GM19455 (cell line): Measurements from ENCODE around the gene STX16.
"Not testable (repeated sequence)": the region's sequence is repeated elsewhere in the genome, so short reads cannot be mapped to it uniquely, and the experiment has no call there.

Source experiments
- ATAC-seq: cut with Tn5 transposase; IDR thresholded peaks from one replicate; pipeline ENCODE4 v1.9.1; 2021; ENCODE audit not compliant: unreplicated experiment

Gene STX16

DNA sequence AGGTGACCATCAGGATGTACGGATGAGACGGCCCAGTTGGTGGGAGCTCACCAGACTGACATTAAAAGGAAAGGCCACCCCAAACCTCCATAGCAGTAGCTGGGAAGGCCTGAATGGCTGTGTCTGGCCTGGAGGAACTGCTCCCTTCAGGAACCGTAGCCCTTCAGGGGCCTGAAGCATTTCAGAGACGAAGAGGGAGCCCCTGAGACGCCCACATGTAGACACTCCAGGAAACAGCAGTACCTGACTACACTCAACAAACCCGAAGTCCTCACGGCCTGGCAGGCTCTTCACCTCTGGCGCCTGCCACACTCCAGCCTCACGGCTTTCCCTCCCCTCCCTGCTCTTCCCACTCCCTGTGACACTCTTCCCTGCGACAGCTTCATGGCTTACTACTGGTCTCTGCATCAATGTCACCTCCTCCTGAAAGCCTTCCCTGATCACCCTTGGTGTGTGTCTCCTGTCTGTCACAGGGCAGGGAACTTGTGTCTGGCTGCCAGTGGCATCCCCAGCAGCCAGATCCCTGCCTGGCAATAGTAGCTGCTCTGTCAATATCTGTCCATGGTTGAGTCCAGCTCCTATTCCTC lies 14.6 kb upstream of the STX16 start:
- ATAC-seq: no peak

DNA sequence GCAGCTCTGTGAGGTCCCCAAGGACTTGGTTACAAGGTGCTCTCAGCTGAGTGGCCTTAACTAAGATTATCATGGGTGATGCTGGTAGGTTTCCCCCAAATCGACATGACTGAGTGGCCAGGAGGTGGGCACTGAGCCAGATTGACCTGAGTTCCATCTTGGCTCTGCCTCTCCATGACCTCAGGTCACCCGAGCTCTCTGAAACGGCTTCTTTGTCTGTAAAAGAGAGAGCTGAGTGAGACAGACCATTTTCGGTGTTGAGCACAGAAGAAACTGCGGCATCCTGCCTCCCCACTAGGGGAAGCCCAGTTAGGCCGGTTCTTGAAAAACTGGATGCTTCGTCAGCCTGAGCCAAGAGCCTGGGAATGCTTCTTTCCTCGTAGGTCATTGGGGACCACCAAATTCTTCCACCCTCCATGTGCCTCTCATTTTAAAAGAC lies 14.1 kb upstream of the STX16 start:
- ATAC-seq: no peak

DNA sequence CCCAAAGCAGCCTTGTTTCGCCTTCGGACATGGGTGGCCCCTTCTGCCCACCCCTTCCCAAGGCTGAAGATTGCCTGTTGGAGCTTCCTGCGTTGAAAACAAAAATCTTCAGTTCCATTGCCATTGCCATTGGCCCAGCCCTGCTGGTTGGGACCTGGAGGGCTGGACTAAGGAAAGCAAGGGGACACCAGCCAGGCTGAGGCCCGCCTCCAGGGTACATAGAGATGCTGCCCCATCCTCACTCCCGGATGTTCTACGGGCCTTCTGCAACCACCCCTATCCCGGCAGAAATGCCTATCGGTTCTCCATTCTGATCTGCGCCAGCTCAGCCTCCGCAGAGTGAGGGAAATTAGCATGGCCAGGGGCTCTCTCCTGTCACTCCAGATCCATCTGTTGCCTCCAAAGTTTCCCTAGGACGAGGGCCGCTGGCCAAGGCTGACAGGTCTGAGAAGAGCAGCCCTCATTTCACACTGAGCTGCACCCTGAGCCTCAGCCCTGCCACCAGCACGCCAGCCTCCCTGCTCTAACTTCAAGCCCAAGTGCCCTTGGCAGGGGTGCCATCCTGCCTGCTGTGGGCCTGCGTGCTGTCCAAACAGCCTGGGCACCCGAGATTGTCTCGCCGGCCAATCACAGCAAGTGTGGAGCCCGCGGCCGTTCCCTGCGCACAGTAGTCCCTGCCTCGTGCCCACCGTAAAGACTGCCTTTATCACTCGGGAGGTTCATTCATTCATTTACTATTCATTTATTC lies 13.4 kb upstream of the STX16 start:
- no peak for ATAC-seq

DNA sequence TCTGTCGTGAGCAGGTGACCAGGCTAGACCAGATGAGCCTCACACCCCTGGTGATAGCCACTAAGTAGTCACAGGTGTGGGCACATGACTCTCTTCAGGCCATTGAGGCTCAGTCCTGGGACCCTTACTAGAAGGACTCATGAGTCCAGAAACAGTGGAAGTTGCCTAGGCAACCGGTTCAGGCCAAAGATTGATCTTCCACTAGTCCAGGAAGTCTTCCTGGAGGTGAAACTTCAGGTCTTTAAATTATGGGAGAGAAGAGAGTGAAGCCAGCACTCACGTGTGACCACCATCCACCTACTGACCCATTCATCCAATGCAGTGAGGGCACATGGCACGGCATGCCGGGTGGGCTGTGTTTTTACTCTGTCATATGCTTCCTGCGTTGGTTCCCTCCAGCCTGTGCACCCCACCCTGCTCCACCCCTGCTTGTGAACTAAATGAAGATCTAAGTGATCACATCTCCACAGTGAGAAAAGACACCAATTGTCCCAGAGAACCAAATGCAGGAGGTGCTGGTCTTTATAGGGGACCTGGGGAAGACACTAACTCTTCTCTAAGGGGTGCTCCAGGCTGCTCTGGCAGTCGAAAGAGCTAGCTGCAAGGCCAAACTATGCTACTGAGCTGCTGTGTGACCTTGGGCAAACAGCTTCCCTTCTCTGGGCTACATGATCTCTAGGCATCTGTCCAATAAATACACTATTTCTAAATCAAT lies 12.5 kb upstream of the STX16 start:
- no peak for ATAC-seq

DNA sequence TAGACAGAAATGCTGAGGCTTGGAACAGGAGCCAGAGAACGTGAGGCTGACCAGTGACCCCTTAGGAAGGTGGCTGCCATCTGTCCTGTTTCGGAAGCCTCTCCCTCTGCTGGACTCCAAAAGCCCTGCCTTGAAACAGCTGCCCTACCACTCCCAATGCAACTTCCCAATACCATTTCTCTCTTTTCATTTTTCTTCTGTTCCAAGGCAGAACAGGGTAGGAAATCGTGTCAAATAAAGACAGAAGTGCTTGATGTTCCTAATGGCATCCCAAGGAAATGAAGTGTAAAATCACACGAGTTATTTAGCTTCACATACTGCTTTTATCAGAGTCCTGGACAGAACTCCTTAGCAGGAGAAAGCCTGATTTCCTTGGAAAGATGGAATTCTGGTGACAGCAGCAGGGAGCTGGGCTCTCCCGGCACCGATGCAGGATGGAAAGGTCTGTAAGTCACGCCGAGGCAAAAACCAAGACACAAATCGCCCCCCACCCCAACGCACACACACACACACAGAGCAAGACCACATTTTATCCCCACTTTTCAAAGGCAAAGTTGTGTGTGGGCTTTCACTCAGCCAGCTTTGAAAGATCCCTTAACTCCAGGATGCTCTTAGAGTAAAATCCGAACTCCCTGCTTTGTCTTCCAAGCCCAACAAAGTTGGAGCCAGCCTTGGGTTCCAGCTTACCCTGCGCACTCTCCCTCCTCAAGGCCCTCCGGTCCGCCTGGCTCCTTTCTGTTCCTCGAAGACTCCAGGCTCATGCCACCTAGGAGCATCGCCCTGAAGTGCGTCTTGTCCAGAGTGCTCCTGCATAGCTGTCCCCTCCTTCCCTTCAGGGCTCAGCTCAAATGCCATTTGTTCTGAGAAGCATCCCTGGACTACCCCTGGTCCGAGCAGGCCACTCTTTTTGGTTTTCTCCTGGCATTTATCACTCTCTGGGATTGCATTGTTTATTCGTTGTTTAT lies 11.6 kb upstream of the STX16 start:
- no peak for ATAC-seq

DNA sequence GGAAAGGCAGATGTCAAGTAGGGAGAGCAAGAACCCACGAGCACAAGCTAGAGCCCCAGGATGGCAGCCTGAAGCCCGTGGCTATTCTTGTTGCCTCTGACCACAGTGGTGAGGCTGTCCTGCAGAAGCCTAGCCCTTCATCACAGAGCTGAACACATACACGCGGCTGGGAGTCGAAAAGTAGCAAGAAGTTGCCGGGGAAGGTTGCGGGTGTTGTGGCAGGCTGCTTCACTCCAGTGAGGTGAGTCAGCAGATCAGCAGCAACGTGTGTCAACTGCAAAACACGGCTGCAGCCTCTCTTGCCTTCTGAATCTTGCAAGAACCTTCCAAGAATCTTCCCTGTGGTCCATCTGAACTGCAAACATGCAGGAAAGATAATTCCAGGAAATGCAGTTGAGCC lies 10.6 kb upstream of the STX16 start:
- no peak for ATAC-seq

DNA sequence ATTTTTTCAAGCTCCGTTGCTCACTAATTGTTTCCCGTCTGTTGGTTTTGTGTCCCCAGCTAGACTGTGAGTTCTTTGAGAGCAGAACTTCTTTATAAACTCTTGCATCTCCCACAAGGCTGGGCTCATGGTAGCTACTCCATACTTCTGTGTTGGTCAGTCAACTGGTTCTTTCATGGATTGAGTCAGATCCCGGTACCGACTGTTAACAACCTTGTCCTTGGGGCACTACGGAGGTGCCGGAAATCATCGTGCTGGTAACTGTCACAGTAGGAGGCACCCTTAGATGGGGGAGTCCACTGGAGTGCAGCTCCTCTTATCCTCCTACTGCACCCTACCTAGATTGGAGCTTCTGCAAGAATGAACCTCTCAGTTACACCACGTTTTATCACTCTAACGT lies 8.6 kb upstream of the STX16 start:
- ATAC-seq: no peak

DNA sequence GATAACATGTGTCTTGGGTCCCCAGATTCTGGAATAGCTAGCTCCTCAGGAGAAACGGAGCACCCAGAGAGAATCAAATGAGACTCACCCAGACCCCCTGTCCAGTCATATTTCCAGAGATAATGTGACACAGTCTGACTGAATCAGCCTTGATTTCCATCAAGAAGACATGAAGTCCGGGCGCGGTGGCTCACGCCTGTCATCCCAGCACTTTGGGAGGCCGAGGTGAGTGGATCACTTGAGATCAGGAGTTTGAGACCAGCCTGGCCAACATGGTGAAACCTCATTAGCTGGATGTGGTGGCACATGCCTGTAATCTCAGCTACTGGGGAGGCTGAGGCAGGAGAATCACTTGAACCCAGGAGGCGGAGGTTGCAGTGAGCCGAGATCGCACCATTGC lies 8.2 kb upstream of the STX16 start:
- not testable (repeated sequence) for ATAC-seq

DNA sequence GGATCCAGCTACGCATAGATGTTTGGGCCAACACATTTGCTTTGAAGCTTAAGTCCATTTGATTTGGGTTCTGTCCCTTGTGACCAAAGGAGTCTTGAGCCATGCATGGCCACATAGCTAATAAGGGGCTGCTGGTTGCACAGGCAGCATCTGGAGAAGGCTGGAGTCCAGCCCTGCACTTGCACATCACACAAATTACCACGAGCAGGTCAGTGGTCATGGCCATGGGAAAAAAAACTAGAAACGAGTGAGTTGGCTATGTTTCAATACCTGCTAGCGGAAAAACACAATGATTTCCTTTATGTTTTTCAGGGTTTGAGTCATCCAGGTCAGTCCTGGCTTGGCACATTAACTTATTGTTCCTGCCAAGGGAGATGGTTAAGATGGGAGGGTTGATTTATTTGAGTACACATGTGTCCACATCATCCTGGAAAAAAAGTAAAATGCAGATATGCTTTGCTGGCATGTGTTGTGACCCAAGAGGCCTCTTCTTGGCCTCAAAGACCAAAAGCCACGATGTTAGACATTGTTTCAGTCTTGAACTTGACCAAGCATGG lies 5.6 kb upstream of the STX16 start:
- no peak for ATAC-seq

DNA sequence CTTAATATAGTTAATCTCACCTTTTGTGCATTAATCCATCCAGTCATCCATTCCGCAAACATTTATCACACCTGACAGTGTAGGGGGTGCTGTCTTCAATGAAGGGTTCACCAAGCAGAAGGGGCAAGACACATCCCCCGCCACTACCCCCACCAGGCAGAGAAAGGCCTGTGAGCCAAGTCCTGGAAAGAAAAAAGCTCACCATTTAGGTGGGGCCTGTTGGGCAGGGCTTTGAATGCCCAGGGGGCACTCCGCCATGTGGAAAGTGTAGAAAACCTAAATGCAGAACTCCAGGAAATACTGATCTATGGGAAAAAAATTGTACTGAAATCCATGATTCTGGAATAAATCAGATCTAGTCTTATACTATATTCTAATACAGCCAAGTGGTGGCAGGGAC lies 4.8 kb upstream of the STX16 start:
- ATAC-seq: no peak

DNA sequence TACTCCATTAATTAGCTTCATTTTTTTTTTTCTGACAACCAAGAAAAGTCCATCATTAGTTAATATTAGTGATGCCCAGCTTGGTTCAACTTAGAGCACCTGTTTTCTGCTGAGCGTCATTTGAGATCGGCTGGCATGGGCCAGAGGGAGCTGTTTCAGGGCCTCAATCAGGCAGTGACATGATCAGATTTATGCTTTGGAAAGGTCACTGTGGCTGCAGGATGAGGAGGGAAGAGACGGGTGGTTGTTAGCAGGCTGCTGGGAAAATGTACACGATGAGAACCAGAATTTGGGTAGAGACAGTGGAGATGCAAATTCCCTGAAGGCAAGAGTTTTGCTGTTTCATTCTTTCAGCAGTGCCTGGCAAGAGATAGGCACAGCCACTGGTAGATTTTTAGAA lies 4.4 kb upstream of the STX16 start:
- no peak for ATAC-seq

DNA sequence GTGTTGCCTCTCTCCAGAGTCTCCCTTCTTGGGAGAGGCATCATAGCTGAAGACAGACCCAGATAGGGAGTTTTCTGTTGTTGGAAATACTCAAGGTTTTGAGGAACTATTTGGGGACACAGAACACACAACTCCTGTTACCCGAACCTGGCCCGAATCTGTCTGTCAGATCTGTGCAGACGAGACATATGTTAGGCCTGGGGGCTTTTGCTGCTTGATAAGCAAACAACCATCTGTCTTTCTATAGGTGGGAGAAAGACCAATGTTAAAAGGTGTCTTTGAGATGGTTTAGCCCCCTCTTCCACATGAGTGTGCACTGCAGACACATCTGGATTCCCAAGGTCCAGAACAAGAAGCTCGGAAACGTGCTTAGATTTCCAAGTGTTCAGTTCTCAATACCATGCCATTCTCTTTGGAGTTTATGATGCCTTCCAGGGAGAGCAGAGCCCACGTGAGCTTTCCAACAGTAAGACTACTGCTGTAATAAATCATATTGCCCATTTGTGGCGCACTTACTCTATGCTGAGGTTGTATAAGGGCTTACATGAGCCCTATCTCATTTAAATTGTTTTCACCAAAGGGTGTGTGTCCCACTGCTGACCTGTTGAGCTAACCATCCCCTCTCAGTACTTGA lies 3.8 kb upstream of the STX16 start:
- no peak for ATAC-seq

DNA sequence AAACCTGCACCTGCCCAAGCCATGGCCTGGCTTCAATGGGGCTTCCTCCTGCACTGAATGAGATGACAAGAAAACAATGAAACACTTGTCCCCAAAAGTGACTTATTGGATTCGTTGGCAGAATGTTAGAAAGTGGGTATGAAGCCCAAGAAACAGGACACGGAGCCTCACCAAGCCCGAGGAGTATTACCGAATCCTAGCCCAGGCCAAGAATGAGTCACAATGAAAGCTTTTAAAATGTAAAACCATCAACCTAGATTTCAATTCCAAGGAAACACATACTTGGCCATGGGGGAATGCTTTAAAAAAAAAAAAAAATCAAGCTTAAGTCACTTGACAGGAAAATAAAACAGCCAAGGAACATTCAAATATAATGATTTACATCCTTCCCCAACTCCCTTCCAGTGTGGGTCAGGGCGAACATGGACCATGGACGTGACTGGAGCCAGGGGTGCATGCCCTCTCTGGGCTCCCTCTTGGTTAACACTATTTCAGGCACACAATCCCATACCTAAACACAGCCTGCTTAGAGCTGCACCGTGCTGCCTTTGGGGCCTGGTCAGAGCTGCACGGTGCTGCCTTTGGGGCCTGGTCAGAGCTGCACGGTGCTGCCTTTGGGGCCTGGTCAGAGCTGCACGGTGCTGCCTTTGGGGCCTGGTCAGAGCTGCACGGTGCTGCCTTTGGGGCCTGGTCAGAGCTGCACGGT lies 3.1 kb upstream of the STX16 start:
- no peak for ATAC-seq

DNA sequence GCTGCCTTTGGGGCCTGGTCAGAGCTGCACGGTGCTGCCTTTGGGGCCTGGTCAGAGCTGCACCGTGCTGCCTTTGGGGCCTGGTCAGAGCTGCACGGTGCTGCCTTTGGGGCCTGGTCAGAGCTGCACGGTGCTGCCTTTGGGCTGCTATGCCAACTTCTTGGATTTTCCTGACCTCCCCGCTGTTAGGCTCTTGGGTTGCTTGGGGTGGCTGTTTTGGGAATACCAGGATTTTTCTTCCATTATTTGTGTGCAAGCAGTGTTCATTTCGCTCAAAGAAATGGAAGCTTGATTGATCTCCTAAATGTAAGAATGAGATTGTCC lies 2.6 kb upstream of the STX16 start:
- not testable (repeated sequence) for ATAC-seq

DNA sequence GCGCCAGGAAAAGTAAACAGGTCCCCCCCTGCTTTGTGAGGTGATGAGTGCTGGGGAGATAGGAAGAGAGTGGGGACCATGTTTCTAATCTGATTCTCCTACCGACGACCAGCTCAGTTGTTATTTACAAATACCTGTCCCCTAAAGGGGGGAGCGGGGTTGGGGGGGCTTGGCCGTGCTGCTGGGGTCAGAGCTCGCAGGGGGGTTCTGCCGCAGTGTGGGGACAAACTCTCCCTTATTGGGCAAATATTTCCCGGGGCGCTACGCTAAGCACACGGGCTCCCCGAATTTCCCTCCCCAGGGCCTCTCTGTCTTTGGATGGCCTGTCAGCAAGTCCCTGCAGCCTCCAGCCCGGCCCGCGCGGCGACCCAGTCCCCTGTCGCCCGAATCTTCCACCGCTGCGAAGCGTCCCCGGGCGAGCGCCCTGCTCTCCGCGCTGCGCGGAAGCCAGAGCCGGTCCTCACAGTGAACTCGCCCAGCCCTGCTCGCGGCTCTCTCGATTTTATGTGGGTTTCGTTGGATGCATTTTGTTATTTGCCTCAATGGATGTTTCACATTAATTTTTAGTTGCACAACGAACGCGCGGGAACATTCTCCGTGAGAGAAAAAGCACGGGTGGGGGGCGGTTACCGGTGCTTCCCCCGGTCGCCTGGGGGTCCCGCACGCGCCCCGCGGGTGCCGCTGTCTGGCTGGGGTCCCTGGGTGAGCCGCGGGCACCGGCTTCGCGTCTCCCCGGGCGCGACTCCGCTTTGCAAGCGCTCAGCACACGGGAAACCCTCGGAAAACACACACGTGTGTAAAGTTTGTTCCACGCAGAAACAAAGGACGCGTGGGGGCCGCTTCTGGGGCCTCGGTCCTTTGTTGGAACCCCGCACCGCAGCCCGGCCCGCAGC lies 1.5 kb upstream of the STX16 start:
- no peak for ATAC-seq

DNA sequence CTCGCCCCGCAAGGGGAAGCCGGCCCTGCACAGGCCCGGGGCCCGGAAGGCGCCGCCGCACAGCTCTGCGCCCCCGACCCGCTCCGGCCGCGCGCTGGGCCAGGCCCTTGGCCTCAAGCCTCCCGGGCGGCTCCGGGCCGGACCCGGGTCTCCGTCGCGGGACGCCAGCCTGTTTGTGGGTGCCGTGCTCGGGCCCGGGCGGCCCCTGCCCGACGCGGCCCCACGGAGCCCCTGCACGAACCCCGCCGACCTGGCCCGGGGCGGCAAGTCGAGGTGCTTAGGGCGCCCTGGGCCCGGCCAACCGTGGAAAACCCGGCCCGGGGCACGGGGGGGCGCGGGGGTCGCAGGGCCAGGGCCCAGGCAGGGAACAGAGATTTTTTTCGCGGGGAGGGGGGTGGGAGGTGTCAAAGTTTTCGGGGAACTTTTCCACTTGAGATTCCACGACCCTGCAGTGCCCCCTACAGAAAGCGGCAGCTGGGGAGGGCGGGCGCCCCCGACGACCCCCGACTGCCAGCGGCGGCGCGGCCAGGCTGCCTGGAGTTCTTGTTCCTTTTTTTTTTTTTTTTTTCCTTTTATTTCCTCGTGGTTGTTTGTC lies 805 bp upstream of the STX16 start:
- peak; percentile 11 for ATAC-seq

DNA sequence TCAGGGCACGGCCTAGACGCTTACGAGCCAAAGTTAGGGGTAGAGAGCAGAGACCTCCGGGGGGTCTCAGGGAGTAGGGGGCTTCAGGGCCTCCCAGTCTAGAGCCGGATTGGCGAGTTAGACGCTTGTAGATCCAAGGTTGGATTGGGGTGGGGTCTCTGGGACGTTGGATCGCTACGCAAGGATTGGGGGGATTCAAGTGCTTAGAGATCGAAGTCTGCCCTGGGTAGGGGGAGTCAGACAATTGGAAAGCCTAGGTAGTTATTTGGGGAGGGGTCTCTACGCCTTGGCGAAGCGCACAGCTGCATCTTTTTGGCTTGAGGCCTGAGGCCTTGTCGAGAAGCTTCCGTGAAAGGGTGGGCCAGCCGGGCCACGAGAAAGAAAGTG lies 469 bp downstream of the STX16 start:
- no peak for ATAC-seq

DNA sequence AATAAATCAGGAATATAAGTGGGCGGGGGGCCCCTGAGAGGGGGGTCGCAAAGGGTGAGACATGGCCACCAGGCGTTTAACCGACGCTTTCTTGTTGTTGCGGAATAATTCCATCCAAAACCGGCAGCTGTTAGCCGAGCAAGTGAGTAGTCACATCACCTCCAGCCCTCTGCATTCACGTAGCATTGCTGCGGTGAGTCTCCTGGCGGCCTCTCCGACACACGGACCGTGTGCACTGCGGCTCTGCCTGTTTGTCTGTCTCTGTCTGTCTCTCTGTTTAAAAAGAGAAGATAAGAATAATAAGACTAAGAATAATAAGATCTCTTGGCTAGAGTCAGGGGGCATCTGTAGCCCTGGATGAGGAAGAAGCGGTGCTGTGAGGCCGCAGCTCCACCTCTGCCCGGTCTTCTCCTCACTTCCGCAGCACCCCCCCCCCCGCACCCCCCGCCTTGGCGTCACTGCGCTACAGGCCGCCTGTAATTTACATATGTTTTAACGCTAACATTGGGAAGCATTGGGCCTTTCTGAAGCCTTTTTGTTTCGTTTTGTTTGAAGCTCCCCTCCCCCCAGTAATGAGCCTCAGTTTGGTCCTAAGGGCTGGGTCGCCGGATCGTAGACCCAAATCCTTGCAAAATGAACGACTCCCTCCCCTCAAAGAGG lies 993 bp downstream of the STX16 start:
- peak; percentile 44 for ATAC-seq
